ENCODE results near the gene ALDOA.

ALDOA gene

GRCh38 chr16:30116291-30117207 lies 51.0 kb downstream of the ALDOA start:
- no peak for DNase-seq (ENCODE audit: low spot score)

GRCh38 chr16:30117768-30118167 lies 52.2 kb downstream of the ALDOA start:
- no peak for DNase-seq (ENCODE audit: low spot score)

- DNase-seq (ENCODE audit: low spot score), result no peak
These were observed 53.9 kb downstream of the ALDOA start for GRCh38 chr16:30119428-30119827.

All from AG08396 (cell line).